DOHH2 (cell line): Measurements from ENCODE around the gene CCDC6.

Experiments used
- EZH2phosphoT487 ChIP-seq: fragments of 200-600 bp; sonication (generic); IDR thresholded peaks from 2 replicates; pipeline ENCODE4 v1.6.1; 2017; ENCODE audit warnings: borderline replicate concordance, mild to moderate bottlenecking, antibody characterized with exemption, low read length, moderate library complexity, mixed read lengths
- TF ChIP-seq, protein P1 (sequence below): fragments of 200-600 bp; sonication (generic); IDR thresholded peaks from one replicate; pipeline ENCODE4 v1.5.1; 2014; ENCODE audit warnings: antibody characterized with exemption, mild to moderate bottlenecking, low read depth, low read length; ENCODE audit not compliant: poor library complexity, severe bottlenecking

DNA sequence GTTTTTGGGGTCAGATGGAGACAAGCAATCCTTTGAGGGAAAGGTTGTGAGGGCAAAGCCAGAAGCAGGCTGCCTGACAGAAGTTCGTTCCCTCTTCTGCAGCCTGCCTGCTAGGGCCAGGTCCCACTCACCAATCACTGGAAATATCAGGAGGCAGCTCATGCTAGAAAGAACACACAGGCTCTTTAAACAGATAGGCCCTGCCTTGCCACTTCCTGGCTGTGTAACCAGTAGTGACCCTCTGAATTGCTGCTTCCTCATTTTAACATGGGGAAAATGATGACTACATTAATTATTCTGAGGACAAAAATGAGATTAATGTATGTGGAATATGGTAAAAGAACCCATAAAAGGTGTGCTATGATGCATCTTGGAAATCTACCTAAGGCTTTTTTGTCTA lies 102.6 kb downstream of the CCDC6 start:
- TF ChIP-seq, protein P1, sequence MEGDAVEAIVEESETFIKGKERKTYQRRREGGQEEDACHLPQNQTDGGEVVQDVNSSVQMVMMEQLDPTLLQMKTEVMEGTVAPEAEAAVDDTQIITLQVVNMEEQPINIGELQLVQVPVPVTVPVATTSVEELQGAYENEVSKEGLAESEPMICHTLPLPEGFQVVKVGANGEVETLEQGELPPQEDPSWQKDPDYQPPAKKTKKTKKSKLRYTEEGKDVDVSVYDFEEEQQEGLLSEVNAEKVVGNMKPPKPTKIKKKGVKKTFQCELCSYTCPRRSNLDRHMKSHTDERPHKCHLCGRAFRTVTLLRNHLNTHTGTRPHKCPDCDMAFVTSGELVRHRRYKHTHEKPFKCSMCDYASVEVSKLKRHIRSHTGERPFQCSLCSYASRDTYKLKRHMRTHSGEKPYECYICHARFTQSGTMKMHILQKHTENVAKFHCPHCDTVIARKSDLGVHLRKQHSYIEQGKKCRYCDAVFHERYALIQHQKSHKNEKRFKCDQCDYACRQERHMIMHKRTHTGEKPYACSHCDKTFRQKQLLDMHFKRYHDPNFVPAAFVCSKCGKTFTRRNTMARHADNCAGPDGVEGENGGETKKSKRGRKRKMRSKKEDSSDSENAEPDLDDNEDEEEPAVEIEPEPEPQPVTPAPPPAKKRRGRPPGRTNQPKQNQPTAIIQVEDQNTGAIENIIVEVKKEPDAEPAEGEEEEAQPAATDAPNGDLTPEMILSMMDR, result no peak
- no peak for TF ChIP-seq EZH2phosphoT487
